PC-9 (cell line): ENCODE results near the gene ATG9A. TPM values are rescaled to one million over a fixed set of nuclear protein-coding genes. Genes with fewer than 3 reads are reported as not detected.

Experiments used
- BruUV-seq: library from RNA; stranded (reverse); fragments of 400-500 nt; replicated peaks from 2 replicates; lab custom pipeline; 2021; lab: Mats Ljungman, UMichigan
- CTCF ChIA-PET: fragments of 300-600 bp; sonication (Branson Sonifier 250); formaldehyde crosslinking; loops from one replicate; lab custom pipeline; 2022; ENCODE audit warnings: antibody characterized with exemption; lab: Charles Lee
- POLR2A ChIA-PET: fragments of 300-600 bp; sonication (Branson Sonifier 250); formaldehyde crosslinking; loops from one replicate; lab custom pipeline; 2022; ENCODE audit warnings: antibody characterized with exemption; ENCODE audit not compliant: unreplicated experiment; lab: Charles Lee
- DNase-seq, 2 experiments: peaks; one replicate each; pipeline versions ENCODE4 v3.0.0 to v3.0.0-alpha.2; 2015 to 2022; ENCODE audit warnings: mixed read lengths in 1 of 2
- H2AFZ ChIP-seq: fragments of 200-600 bp; sonication (generic); 2 replicates; pipeline ENCODE4 v1.8.1; 2017; ENCODE audit warnings: antibody characterized with exemption
- H3F3A ChIP-seq: fragments of 200-600 bp; sonication (generic); 2 replicates; pipeline ENCODE4 v1.8.1; 2017; ENCODE audit warnings: antibody characterized with exemption, mild to moderate bottlenecking, low read depth; ENCODE audit not compliant: insufficient read depth
- H3K27ac ChIP-seq: fragments of 200-600 bp; sonication (generic); 2 replicates; pipeline ENCODE4 v1.6.1; 2016; ENCODE audit warnings: mixed run types
- H3K27me3 ChIP-seq: fragments of 200-600 bp; sonication (generic); 2 replicates; pipeline ENCODE4 v1.6.1; 2016; ENCODE audit warnings: low read depth, mixed run types; ENCODE audit not compliant: insufficient read depth
- H3K36me3 ChIP-seq: fragments of 200-600 bp; sonication (generic); 2 replicates; pipeline ENCODE4 v1.6.1; 2016; ENCODE audit warnings: low read depth, mixed run types
- H3K4me1 ChIP-seq: fragments of 200-600 bp; sonication (generic); replicated peaks from 2 replicates; pipeline ENCODE4 v1.6.1; 2016; ENCODE audit warnings: mixed run types; ENCODE audit not compliant: insufficient read depth
- H3K4me2 ChIP-seq: fragments of 200-600 bp; sonication (generic); 2 replicates; pipeline ENCODE4 v1.6.1; 2017; ENCODE audit warnings: mixed run types
- H3K4me3 ChIP-seq: fragments of 200-600 bp; sonication (generic); 2 replicates; pipeline ENCODE4 v1.6.1; 2016; ENCODE audit warnings: mixed run types
- H3K79me2 ChIP-seq: fragments of 200-600 bp; sonication (generic); 2 replicates; pipeline ENCODE4 v1.6.1; 2017; ENCODE audit warnings: low read depth, mixed run types
- H3K9me2 ChIP-seq: fragments of 200-600 bp; sonication (generic); 2 replicates; pipeline ENCODE4 v1.8.1; 2017; ENCODE audit warnings: mild to moderate bottlenecking; ENCODE audit not compliant: insufficient read depth
- H3K9me3 ChIP-seq: fragments of 200-600 bp; sonication (generic); 2 replicates; pipeline ENCODE4 v1.8.1; 2016; ENCODE audit warnings: low read depth; ENCODE audit not compliant: insufficient read depth
- H4K20me1 ChIP-seq: fragments of 200-600 bp; sonication (generic); 2 replicates; pipeline ENCODE4 v1.8.1; 2017; ENCODE audit not compliant: insufficient read depth
- EZH2 ChIP-seq: fragments of 200-600 bp; sonication (generic); IDR thresholded peaks from 2 replicates; pipeline ENCODE4 v1.8.0; 2017; ENCODE audit warnings: antibody characterized with exemption, low read depth
- intact Hi-C: fragments of 100-400 bp; cut with micrococcal nuclease; formaldehyde crosslinking; loops from one replicate; pipeline ENCODE4 v1.10.0; 2022; ENCODE audit not compliant: unreplicated experiment
- total RNA-seq: library from RNA; stranded (reverse); gene quantifications from 2 replicates; pipeline ENCODE4 v1.2.3, GENCODE V29; 2021
- TF ChIP-seq, protein P1 (sequence below): fragments of 200-600 bp; sonication (generic); conservative IDR thresholded peaks from 2 replicates; pipeline ENCODE4 v1.6.1; 2017; ENCODE audit warnings: mixed run types, antibody characterized with exemption, mild to moderate bottlenecking, moderate library complexity

ATG9A gene
- total RNA-seq, 1 experiment from 2014 or later, result 56.0 TPM

DNA sequence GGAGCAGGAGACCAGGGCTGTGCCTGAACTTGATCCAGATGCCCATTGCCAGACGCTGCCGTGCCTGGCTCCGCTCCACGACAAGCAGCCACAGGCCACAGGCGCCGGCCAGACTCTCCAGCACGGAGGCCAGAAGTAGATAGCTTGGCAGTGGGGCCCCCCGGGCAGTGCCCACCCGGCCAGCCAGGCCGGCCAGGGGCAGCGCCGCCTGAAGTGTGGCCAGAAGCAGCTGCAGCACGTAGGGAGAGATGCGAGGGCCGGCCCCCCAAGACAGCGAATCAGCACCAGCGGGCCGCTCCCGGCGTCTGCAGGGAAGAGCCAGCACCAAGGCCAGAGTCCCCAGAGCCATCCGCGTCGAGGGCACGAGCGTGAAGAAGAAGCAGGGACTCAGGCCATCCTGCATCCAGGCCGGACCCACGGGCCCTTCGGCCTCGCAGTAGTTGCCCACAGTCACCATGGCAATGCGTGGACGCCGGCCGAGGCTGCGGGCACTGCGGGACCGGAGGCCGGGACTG is 11.2 kb downstream of the ATG9A start:
- Histone ChIP-seq H3K4me3 (peak overlapping the region; percentile 64), H3K27me3 (no peaks in the 10 kb centered on the region), H3K9me3 (no peaks in the 10 kb centered on the region), H3K79me2 (peaks cover 7% of the 10 kb centered on the region), H3K9me2 (no peaks in the 10 kb centered on the region), H3F3A (peaks cover 16% of the 10 kb centered on the region; the same call in 1 of the 2 replicates), H2AFZ (peak overlapping the region; percentile 75), H4K20me1 (no peaks in the 10 kb centered on the region), H3K4me1 (peaks cover 13% of the 10 kb centered on the region), H3K4me2 (peak overlapping the region; percentile 91), H3K27ac (peak overlapping the region; percentile 90), H3K36me3 (no peaks in the 10 kb centered on the region)
- TF ChIP-seq, protein P1, sequence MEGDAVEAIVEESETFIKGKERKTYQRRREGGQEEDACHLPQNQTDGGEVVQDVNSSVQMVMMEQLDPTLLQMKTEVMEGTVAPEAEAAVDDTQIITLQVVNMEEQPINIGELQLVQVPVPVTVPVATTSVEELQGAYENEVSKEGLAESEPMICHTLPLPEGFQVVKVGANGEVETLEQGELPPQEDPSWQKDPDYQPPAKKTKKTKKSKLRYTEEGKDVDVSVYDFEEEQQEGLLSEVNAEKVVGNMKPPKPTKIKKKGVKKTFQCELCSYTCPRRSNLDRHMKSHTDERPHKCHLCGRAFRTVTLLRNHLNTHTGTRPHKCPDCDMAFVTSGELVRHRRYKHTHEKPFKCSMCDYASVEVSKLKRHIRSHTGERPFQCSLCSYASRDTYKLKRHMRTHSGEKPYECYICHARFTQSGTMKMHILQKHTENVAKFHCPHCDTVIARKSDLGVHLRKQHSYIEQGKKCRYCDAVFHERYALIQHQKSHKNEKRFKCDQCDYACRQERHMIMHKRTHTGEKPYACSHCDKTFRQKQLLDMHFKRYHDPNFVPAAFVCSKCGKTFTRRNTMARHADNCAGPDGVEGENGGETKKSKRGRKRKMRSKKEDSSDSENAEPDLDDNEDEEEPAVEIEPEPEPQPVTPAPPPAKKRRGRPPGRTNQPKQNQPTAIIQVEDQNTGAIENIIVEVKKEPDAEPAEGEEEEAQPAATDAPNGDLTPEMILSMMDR, result no peak
- no peak for TF ChIP-seq EZH2
- BruUV-seq, result TSS peak; percentile 49
- ChIA-PET CTCF (interaction anchor here (0.5 kb wide), 1 partner anchor 49 kb away, joined by 7 read pairs; no protein-coding TSS in a partner anchor), POLR2A (interaction anchor here (0.6 to 1.1 kb wide), 4 partner anchors 10 to 56 kb away, joined by 4 to 17 read pairs (median 6); no protein-coding TSS in a partner anchor)
- intact Hi-C loops, result loop anchor here (1.0 to 2.0 kb wide), 5 partner anchors 41 to 76 kb away; partner anchors contain the start of genes DNAJB2 and NHEJ1
- DNase-seq, result peak; percentile 60 to 63

DNA sequence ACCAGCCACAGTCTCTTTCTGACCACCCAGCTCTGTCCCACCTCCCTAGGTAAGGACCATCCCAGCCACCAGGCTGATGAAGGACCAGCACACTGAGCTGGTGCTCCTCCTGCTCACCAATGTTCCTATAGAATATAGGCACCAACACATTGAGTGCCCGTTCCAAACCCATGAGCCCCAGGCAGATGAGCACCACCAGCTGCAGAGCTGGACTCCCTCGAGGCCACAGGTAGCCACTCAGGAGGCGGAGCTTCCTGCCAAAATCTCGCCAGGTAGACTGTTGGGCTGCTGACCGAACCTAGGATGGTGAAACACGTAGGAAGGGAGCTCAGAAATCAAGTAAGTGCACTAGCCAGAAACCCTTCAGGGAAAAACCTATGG is 12.9 kb downstream of the ATG9A start:
- Histone ChIP-seq H3K27me3 (no peaks in the 10 kb centered on the region), H3K36me3 (no peaks in the 10 kb centered on the region), H3K4me1 (peaks cover 13% of the 10 kb centered on the region), H3K9me3 (no peaks in the 10 kb centered on the region), H3K4me2 (no peak overlapping the region), H4K20me1 (no peaks in the 10 kb centered on the region), H3K27ac (peak overlapping the region; percentile 90; the same call in 1 of the 2 replicates), H3K4me3 (no peak overlapping the region), H3F3A (peaks cover 16% of the 10 kb centered on the region; the same call in 1 of the 2 replicates), H3K79me2 (peaks cover 7% of the 10 kb centered on the region), H2AFZ (no peak overlapping the region), H3K9me2 (no peaks in the 10 kb centered on the region)
- ChIA-PET CTCF (interaction anchor here (0.5 to 1.3 kb wide), 3 partner anchors 10 to 79 kb away, joined by 3 to 5 read pairs (median 3); partner anchors contain the start of gene ZFAND2B), POLR2A (no interaction called here)
- intact Hi-C loops, result no loop called here
- TF ChIP-seq EZH2, result no peak
- BruUV-seq, result no TSS peak
- DNase-seq, result no peak

DNA sequence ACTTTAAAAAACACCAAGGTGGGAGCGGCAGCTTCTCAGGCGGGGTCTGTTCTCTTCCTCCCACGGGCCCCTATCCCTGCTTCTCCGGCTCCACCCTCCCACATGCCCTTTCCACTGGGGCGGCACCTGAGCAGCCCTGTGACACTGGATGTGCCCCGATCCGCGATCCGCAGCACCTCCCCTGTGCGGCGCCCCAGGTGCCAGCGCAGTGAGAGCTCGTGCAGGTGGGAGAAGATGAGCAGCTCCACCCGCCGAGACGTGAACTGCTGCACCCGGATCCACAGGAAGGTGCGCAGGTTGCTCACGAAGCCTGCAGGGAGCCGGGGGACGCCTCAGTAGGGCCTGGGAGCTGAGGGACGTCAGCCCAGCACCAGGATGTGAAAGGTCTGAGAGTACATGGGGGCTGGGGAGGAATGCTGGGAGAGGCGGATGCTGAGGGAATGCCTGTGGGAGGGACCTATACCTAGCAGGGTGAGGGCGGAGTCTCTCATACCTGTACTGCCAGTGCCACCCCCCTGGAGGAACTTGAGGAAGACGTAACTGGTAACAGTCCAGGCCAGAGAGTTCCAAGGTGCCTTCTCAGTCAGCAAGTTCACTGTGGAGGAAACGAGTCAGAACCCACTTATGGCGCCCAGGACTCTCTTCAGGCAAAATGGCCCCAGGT is 13.4 kb downstream of the ATG9A start:
- Histone ChIP-seq H3K4me3 (no peak overlapping the region), H3K36me3 (no peaks in the 10 kb centered on the region), H3K9me3 (no peaks in the 10 kb centered on the region), H4K20me1 (no peaks in the 10 kb centered on the region), H3K9me2 (no peaks in the 10 kb centered on the region), H3K4me1 (peaks cover 13% of the 10 kb centered on the region), H2AFZ (no peak overlapping the region), H3K4me2 (no peak overlapping the region), H3K27ac (no peak overlapping the region), H3K27me3 (no peaks in the 10 kb centered on the region), H3K79me2 (peaks cover 7% of the 10 kb centered on the region), H3F3A (peaks cover 16% of the 10 kb centered on the region; the same call in 1 of the 2 replicates)
- no peak for TF ChIP-seq EZH2
- TF ChIP-seq, protein P1, result no peak
- intact Hi-C loops, result no loop called here
- ChIA-PET CTCF (interaction anchor here (0.5 to 0.6 kb wide), 2 partner anchors 9 to 32 kb away, joined by 3 read pairs; partner anchors contain the start of gene ZFAND2B), POLR2A (no interaction called here)
- DNase-seq, result no peak
- BruUV-seq, result no TSS peak
